EH (cell line): ENCODE data around the gene NOC4L.
"Not testable (repeated sequence)": the region's sequence is repeated elsewhere in the genome, so short reads cannot be mapped to it uniquely, and the experiment has no call there.

Source experiments
- DNase-seq: peaks from one replicate; pipeline ENCODE4 v3.0.0-alpha.2; 2015; ENCODE audit warnings: low read depth

The NOC4L gene

DNA sequence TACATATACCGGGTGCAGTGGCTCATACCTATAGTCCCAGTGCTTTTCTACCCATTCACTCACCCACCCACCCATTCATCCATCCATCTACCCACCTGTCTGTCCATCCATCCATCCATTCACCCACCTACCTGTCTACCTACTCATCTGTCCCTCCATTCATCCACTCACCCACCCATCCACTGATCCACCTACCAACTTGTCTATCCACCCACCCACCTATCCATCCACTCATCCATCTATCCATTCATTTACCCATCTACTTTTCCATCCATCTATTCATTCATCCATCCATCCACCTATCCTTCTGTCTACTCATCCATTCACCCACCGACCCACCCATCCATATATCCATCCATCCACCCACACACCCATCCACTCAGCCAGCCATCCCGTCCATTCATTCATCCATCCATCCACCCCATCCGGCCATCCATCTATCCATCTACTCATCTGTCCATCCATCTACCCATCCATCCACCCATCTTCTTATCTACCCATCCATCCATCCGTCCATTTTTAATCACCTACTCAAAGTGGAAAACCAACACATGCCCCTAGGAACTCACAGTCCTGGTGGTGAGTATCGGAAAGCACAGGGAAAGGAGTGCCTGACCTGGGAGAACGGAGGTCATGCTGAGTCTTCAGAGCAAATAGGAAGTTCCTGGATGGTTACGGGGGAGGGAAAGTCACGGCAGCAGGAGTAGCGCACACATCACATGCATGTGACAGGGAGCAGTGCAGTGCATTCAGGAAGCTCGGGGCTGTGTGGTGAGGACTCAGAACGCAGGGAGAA lies 20.1 kb upstream of the NOC4L start:
- no peak for DNase-seq

DNA sequence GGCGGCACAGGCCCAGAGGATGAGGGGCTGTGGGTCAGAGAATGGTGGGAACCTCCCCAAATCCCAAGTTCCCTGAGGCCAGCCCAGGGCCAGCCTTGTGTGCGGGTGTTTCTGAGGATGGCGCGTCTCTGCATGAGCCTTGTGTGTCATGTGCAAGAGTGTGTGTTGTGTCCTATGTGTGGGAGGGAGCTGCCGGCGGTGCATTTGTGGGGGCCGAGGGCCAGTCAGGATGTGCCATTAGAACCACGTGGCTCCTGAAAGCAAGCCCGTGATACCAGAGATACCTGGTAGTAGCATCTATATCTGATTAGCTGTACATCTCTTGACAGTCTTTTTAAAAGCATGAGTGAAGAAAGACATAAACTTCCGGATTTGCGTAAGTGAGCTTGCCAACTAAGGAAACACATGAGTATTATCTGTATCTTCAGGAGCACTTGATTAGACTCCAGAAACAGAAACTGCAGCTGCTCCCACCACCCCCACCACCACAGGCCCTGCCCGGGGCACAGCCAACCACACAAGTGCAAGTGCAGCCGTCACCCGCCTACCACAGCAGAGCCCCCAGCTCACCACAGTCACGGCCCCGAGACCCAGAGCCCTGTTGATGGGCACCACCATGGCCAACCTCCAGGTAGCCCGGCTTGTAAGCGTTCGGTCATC lies 19.4 kb upstream of the NOC4L start:
- no peak for DNase-seq

DNA sequence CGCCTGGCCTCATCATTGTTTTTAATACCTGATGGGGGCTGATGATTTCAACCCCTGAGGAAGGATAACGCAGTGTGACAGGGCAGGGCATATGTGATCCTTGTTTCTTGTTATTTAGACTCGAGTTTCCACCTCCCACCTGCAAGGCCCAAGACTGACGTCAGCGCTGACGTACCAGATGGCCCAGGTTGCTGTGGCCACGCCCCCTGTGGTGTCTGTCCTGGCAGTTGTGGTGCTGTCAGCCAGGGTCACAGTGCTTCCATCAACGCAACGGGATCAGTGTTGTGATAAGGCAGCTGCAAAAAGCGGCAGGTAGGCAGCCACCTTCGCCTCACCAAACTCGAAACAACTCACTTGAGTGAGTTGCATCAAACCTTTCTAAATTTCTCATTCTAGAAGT lies 18.5 kb upstream of the NOC4L start:
- no peak for DNase-seq

DNA sequence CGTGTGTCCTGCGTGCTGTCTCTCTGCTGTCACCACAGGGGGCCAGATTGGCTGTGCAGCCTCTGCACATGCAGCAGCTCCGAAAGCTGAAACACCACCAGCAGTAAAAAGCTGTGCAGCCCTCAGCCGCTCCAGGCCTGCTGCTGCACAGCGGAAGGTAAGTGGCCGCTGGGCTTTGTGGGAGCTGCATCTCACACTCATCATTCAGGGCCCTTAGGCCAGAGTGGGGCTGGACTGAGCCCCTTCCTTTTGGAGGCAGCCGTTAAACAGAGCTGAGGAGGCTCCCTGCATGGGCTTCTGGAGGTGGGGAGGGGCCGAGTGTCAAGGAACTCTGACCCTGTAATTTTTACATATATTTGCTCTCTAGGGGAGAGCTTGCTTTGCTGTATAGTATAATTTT lies 17.2 kb upstream of the NOC4L start:
- DNase-seq: no peak

DNA sequence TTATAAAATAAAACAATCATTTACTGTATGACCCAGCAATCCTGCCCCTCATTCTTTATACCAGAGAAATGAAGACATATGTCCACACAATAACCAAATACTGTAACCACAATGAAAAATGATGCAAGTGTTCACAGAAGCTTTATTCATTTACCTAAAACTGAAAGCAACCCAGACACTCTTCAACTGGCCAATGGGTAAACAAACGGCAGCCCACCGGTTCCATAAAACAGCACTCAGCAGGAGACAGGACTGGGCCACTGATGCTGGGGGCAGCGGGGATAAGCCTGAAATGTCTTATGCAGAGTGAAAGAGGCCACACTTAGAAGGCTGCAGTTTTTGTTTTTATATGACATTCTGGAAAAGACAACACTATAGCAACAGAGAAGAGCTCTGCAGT lies 15.2 kb upstream of the NOC4L start:
- no peak for DNase-seq

DNA sequence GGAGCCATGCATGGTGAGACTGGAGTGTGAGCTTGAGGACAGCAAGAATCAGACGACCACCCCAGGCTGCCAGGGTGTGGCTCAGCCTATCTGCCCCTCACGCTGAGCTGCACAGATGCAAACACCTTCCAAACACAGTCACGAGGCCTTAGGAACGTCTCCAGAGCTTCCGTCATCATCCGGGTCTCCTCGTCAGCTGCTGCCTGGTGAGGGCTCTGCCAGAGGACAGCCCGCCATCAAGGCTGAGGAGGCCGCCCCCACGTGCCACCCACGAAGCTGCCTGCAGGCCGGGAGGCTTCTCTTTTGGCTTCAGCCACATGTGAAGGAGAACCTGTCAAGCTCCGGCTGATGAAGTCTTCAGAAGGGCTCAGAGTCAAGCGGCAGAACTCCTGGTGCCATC lies 13.6 kb upstream of the NOC4L start:
- DNase-seq: no peak

DNA sequence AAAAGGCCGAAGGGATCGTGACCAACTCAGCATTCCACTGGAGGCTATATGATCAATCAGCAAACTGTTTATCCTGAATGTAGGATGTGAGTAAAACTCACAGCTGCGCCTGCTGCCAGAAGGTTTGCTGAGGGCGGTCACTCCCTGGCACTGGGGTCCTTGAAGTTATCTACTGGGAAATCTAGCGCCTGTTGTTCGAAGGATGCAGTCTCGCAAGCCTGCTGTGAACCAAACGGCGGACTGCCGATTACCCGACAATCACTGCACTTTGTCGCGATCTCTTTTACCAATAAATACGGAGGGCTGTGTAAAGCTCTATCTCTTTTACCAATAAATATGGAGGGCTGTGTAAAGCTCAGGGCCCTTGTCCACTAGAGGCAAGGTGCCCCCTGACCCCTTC lies 13.0 kb upstream of the NOC4L start:
- DNase-seq: no peak

DNA sequence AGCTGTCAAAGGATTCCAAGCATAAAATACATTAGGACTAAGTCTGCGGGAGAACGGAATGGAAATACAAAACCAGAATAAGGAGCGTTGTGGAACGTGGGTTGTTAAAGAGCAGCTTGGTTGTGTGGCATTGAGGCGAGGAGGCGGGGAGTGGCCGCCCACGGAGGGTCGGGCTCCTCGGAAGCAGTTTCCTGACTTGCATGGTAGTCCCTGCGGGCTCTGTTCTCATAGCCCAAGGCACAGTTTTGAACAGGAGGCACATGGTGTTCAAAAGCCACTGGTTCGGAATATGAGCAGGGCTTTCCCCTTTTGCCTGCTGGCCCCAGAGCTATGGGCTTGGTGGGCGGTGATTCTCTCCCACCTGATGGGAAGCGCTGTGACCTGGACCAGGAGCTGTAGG lies 12.3 kb upstream of the NOC4L start:
- no peak for DNase-seq

DNA sequence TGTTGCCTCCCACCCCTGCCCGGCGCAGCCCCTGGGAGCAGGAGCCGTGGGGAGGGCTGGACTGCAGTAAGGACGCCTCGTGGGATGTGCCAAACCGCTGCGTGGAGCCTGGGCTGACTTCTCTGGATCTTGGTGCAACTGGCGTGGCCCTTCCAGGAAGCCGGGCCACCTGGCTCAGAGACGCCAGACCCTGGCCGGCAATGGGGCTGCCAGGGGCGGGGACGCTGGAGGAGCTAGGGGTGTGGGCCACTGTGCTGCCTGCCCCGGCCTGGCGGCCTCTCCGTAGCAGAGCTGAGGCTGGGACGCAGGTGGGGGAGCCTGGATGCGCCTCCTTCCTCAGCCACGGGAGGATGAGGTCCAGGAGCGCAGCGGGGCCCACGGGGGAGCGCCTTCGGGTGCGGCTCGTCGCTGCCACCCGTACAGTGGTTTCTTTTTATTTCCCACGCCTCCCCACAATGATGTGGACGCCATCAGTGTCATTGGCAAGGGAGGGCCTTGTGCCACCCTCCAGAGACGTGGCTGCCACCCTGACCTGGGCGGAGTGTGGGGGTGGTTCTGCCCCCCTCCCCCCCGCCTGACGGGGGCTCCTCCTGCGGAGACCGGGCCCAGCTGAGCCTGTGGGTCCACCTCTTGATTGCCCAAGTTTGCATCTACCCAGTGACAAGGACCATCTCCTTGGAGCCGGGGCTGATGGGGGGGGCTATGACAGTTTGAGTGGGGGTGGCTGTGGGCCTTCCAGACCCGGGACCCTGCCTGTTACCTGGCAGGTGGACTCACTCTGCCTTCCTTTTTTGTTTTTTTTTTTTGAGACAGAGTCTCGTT lies 11.4 kb upstream of the NOC4L start:
- DNase-seq: no peak

DNA sequence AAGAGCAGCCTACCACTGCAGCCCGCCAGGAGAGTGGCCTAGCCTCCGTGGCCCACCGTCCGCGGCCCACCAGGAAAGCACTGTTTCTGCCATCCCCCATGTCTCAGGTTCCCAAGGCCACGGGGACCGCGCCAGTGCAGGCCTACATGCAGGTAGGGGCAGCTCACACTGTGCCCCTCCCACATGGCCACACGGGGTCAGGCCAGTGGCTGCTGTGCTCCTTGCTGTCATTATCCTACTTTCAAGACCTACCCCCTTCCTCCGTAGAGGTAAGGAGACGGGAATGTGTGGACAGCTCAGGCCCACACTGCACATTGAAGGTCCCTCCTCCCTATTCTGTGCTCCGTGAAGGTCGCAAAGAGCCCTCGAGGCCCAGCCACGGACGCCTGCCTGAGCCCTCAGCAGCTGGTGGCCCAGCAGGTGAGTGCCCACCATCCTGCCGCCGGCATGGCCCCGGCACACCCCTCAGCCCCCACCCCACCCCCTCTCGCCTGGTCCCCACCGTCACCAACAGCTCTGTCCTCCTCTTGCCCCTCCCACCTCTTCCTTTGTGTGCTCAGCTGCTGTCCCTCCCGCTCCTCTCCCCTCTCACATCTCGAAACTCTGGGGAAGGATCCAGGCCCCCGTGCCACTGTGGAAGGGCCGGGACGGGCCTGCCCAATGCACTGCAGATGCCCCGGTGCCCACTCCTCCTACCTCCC lies 10.2 kb upstream of the NOC4L start:
- no peak for DNase-seq

DNA sequence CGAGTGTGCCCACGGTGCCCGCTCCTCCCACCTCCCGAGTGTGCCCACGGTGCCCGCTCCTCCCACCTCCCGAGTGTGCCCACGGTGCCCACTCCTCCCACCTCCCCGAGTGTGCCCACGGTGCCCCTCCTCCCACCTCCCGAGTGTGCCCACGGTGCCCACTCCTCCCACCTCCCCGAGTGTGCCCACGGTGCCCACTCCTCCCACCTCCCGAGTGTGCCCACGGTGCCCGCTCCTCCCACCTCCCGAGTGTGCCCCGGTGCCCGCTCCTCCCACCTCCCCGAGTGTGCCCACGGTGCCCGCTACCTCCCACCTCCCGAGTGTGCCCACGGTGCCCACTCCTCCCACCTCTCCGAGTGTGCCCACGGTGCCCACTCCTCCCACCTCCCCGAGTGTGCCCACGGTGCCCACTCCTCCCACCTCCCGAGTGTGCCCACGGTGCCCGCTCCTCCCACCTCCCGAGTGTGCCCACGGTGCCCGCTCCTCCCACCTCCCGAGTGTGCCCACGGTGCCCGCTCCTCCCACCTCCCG lies 9.5 kb upstream of the NOC4L start:
- DNase-seq: not testable (repeated sequence)

DNA sequence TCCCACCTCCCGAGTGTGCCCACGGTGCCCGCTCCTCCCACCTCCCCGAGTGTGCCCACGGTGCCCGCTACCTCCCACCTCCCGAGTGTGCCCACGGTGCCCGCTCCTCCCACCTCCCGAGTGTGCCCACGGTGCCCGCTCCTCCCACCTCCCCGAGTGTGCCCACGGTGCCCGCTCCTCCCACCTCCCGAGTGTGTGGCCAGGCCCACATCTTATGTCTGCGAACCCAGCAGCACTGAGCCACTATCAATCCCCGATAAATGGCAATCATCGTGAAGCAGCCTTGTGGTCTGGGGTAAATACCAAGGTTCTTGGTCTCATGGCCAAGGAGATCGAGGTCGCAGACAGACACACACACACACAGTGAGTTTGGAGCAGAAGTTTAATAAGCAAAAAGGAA lies 8.0 kb upstream of the NOC4L start:
- DNase-seq: not testable (repeated sequence)

DNA sequence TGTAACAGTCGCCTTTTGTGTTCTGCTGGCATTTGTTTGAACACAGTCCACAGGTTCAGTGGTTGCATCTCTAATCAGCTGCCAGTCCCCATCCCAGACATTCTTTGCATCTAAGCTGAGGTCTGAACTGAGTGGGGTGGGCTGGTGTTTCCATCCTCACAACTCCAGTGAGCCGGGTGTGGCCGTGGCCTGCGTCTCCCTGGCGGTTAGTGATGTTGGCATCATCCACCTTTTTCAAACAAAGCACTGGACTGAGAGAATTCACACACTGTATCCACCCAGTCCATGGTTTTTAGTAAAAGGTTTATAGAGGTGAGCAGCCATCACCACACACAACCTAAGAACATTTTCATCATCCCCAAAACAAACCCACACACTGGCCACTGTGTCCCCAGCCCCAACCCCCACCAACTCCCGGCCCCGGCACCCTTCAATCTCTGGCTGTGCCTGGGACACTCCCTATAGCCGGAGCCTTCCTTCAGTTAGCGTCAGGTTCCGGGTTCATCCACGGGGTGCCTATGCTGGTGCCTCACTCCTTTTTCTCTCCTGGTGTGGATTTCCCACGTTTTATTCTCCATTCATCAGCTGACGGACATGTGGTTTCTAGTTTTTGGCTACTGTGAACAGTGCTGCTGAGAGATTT lies 6.7 kb upstream of the NOC4L start:
- no peak for DNase-seq

DNA sequence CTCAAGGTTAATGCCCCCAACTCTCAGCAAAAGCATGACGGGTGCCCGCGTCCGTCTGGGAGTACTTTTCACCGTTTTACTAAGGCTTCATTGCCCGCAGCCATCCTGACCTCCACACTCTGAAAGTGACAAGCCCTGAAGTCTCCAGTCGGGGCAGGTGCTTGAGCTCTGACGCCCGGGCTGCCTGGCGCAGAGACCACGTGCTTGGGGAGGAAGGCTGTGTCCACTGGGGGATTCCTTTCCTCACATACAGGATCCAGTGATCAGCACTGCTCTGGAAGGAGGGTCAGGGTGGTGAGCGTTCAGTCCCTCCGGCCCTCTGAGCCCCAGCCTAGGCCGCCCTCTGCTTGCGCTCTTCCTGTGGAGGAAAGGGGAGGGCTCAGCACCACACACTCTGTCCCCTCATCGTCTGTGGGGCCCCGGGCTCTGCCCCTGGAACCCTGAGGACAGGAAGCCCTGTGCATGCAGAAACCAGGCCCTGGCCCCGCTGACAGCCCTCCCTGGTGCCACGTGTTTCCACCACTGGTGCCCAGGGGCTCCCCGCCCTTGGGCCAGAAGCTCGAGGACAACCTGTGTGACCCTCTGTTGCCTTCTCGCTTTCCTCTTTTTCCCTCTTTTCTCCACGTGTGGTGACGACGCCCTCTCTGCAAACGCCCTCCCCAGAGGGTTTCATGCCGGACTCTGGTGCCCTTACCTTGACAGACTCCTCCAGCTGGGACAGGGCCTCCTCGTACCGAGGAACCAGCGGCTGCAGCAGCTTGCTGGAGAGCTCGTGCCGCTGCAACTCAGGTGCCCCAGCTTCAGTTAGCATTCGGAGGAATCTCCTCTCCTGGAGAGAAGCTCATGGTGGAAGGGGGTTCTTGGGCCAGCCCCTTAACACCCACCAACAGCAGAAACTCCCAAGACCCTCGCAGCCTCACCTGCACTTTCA lies 5.1 kb upstream of the NOC4L start:
- DNase-seq: no peak

DNA sequence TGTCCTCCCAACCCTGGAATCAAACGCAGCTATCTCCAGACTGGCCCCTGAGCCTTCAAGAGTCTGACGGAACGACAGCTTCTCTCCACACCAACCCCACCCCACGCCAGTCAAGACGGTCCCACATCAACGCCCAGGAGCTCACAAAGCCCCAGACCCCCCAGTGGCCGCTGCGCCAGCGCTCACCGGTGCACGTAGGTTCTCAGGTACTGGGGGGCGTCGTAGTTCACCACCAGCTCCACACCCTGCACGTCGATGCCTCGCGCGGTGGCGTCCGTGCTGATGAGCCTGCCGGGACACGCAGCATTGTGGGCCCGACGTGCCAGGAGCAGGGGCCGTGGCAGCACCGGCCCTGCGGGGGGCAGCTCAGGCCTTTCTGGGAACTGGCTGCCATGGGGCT lies 4.3 kb upstream of the NOC4L start:
- DNase-seq: no peak

DNA sequence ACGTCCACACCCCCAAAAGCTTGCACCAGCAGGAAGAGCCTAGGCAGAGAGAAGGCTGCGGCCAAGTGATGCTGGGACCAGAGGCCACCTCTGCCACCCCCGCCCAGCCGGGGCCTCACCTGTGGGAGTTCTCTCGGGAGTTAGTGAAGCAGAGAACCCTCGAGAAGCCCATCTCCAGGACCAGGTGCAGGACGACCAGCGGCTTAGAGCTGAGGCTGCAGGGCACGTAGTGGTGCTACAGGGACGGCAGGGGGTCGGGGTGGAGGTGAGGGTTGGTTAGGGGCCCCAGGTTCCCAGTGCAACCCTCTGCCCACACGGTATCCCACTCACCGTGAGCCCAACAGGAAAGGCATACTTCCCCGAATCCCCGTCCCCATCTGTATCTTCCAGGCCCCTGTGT lies 3.8 kb upstream of the NOC4L start:
- DNase-seq: no peak

DNA sequence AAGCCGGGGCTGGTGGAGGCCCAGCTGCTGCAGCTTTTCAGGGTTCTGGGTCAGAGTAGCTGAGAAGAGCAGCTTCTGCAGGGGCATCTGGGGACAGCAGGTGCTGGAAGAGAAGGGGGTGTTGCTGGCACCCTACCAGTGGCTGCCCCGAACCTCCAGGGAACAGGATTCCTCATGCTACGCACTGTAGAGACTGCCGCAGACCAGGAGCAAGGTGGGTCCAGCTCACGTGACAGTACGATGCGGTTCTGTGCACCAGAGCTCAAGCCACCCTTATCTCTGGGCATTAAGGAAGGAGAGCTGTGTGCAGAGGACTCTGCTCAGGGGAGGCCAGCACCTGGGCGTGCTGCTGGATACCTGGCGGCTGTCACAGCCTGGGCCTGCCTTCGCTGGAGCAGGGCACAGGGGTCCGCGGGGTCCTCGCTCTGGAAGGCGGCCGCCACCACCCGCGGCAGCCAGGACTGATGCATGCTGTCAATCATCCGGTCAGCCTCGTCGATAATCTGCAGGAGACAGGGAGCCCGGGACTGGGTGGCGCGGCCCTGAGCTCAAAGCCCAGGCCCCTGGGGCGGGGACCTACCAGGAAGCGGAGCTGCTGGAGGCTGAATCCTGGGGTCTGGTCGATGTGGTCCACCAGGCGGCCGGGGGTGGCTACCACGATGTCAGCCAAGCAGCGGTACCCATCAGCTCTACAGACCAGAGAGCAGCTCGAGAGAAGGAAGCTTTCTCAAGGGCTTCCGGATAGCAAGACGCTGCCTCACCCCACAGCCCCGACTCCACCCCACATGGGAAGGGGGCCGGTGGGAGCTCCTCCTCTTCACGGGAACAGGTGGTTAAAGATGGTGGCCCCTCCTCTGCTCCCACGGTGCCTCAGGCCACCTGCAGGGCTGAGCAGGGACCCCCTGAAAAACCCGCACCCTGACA lies 3.1 kb upstream of the NOC4L start:
- no peak for DNase-seq

DNA sequence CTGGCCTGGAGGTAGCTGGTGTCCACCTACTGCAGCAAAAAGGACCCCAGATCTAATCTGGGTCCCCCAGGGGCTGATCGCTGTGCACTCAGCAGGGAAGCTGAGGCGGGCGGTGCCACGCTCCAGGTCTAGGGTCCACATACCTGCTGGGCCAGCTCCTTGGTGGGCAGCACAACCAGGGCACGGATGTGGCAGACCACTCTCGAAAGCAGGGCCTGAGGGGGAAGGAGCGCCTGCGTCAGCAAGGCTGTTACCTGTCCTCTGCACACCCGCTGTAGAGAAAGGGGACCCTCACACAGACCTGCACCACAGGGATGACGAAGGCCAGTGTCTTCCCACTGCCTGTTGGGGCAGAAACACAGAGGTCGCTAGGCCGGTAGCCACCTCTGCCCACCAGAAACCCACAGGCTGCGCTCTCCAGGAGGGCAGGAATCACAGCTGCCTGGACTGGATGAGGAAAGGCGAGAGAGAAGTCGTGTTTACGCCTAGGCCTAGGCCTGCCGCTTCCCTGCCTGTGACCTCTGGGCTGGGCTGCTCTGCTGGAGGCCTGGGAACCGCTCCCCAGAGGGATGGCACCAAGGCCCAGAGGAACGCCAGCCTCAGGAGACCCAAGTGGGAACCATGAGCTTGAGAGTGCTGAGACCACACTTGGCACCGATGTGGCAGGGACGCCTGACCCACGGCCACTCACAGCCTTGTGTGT lies 2.1 kb upstream of the NOC4L start:
- no peak for DNase-seq
